ENCODE measurements around the gene ENG.
"Not testable (repeated sequence)": the region's sequence is repeated elsewhere in the genome, so short reads cannot be mapped to it uniquely, and the experiment has no call there.

The ENG gene

DNA sequence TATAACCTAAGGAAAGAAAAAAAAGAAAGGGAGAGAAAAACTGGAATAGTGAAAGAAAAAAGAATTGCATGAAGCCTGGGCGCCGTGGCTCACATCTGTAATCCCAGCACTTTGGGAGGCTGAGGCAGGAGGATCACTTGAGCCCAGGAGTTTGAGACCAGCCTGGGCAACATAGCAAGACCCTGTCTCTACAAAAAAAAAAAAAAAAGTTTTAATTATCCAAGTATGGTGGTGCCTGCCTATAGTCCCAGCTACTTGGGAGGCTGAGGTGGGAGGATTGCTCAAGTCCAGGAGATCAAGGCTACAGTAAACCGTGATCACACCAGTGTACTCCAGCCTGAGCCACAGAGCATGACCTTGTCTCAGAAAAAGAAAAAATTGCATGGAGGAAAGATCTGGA, 27.3 kb upstream of the ENG start:
- DNase-seq; in situ Hi-C loops (cut with MboI; ENCODE audit: low pct_unique_long_range_greater_than_20kb, low sequenced_read_pairs): not testable (repeated sequence)

DNA sequence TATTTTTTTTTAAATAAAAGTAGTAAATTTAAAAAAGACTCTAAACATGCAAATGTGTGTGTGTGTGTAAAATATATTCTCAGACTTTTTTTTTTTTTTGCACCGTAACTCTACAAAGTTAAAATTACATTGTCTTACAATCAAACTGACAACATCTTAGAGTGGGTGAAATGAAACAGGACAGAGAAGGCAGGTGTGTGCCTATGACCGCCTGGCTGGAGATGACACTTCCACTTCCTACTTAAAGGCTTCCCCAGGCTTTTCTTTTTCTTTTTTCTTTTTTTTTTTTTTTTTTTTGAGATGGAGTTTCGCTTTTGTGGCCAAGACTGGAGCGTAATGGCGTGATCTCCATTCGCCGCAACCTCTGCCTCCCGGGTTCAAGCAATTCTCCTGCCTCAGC, 25.7 kb upstream of the ENG start:
- DNase-seq, result no peak
- in situ Hi-C loops (cut with MboI; ENCODE audit: low pct_unique_long_range_greater_than_20kb, low sequenced_read_pairs), result no loop called here

GRCh38 chr9:127878652-127879390, 24.4 kb upstream of the ENG start:
- no peak for DNase-seq
- in situ Hi-C loops (cut with MboI; ENCODE audit: low pct_unique_long_range_greater_than_20kb, low sequenced_read_pairs), result no loop called here

- DNase-seq, result no peak
- in situ Hi-C loops (cut with MboI; ENCODE audit: low pct_unique_long_range_greater_than_20kb, low sequenced_read_pairs), result no loop called here
Measured at GRCh38 chr9:127878001-127878651, 23.7 kb upstream of the ENG start.

GRCh38 chr9:127877566-127877998, 23.1 kb upstream of the ENG start, which contains the start of gene AK1:
Gene AK1 (minus strand): TSS chr9:127877675. CDS start chr9:127874617, 3,058 bp downstream.
- in situ Hi-C loops (cut with MboI; ENCODE audit: low pct_unique_long_range_greater_than_20kb, low sequenced_read_pairs), result no loop called here
- DNase-seq, result no peak

GRCh38 chr9:127876764-127877562, 22.5 kb upstream of the ENG start:
- DNase-seq, result no peak
- in situ Hi-C loops (cut with MboI; ENCODE audit: low pct_unique_long_range_greater_than_20kb, low sequenced_read_pairs), result no loop called here

GRCh38 chr9:127876026-127876763, 21.7 kb upstream of the ENG start:
- in situ Hi-C loops (cut with MboI; ENCODE audit: low pct_unique_long_range_greater_than_20kb, low sequenced_read_pairs), result no loop called here
- DNase-seq, result no peak

DNA sequence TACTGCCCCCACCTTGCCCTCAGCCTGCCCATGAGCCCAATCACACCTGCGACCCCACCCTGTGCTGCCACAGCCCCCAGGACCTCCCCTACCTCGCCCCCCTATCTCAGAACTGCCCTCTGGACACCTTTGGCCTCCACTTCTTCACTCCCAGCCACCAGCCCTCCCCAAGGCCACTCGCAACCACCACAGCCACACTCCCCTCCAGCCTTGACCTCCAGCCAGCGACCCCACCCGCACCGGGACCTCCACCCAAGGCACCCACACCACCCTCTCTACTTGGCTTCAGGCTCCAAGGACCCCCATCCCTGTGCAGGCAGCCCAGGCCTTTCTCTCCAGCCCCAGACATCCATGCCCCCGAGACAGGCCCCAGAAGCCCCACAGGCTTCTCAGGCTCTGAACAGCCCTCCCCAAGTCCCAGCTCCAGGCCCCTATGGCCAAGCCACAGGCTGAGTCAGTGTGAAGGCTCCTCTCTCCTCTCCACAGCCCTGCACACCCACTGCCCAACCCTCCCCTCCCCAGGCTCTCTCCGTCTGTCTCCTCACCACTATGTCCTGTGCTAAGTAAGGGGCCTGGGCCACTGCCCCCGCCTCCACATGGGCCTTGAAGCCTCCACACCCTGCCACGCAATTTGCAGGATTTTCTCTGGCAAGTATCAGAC, 21.0 kb upstream of the ENG start:
- DNase-seq, result no peak
- in situ Hi-C loops (cut with MboI; ENCODE audit: low pct_unique_long_range_greater_than_20kb, low sequenced_read_pairs), result no loop called here

- DNase-seq, result no peak
- in situ Hi-C loops (cut with MboI; ENCODE audit: low pct_unique_long_range_greater_than_20kb, low sequenced_read_pairs), result no loop called here
Measured at GRCh38 chr9:127874301-127875221, 20.1 kb upstream of the ENG start.

DNA sequence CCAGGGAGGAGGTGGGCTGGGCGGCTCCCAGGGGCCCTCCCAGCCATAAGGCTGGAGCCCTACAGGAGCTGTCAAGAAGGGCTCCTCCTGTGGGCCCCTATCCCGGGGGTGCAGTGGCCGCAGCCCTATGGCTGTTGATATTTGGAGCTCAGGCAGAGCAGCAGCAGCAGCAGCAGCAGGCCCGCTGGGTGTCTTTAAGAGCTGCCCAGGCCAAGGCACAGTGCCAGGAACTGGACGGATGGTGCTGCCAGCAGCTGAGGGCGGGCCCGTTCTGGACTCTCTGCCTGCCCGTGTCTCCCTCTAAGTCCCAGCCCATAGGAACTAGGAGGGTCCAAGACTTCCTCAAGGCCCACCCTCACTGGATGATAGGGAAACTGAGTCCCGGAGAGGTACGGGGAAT, 19.4 kb upstream of the ENG start:
- in situ Hi-C loops (cut with MboI; ENCODE audit: low pct_unique_long_range_greater_than_20kb, low sequenced_read_pairs), result no loop called here
- DNase-seq, result no peak

GRCh38 chr9:127873223-127873691, 18.8 kb upstream of the ENG start:
- in situ Hi-C loops (cut with MboI; ENCODE audit: low pct_unique_long_range_greater_than_20kb, low sequenced_read_pairs), result no loop called here
- no peak for DNase-seq

DNA sequence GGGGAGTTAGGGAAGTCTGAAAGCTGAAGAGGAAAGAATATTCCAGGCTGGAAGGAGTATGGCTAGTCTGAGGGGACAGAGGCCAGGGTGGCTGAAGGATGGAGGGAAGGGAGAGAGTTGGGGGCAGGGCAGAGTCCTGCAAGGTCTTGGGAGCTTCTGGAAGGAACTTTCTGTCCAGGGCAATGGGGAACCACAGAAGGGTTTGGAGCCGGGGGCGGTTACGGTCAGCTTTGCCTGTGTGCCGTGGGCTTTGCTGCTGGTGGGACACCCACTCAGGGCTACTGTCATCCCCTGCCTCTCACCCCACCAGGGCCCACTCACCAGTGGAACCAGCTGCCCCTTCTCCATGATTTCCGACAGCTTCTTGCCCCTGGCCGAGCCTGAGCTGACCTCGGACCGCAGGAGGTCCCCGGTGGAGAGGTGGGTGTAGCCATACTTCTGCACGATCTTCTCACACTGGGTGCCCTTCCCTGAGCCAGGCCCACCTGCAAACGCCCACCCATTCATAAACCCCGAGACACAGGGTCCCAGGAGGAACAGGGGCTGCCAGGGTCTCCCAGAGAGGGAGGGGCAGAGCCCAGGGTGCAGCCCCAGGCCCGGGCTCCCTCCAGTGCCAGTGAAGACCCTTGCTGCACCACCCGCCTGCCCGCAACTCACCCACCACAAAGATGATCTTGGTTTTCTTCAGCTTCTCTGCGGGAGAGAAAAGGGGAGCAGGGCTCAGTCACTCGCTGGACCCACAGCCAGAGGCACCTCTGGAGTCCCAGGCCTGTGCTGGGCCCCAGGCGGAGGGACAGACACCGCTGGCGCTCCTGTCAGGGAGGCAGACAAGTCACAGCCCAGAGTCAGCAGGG, 18.1 kb upstream of the ENG start:
- in situ Hi-C loops (cut with MboI; ENCODE audit: low pct_unique_long_range_greater_than_20kb, low sequenced_read_pairs), result no loop called here
- no peak for DNase-seq

GRCh38 chr9:127871531-127871930, 17.1 kb upstream of the ENG start:
- in situ Hi-C loops (cut with MboI; ENCODE audit: low pct_unique_long_range_greater_than_20kb, low sequenced_read_pairs), result no loop called here
- DNase-seq, result no peak

DNA sequence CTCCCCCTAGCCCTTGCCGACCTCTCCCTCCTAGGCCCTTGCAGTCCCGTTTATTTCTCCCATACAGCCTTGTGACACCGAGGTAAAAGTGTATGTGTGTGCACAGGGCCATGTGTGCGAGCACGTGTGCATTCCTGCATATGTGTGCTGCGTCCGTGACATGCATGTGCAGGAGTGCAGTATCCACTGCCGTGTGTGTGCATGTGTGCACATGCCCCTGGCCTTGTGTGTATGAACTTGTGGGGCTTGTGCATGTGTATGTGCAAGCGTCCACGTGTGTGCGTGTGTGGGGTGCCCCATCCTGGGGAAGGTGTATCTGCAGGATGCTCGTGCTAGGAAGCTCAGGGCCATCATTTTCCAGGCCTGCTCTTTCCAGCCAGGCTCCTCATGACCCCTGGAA, 16.4 kb upstream of the ENG start:
- in situ Hi-C loops (cut with MboI; ENCODE audit: low pct_unique_long_range_greater_than_20kb, low sequenced_read_pairs), result no loop called here
- DNase-seq, result no peak

- DNase-seq; in situ Hi-C loops (cut with MboI; ENCODE audit: low pct_unique_long_range_greater_than_20kb, low sequenced_read_pairs): not testable (repeated sequence)
Measured at GRCh38 chr9:127870153-127870491, 15.7 kb upstream of the ENG start.

GRCh38 chr9:127869310-127870152, 15.1 kb upstream of the ENG start:
- in situ Hi-C loops (cut with MboI; ENCODE audit: low pct_unique_long_range_greater_than_20kb, low sequenced_read_pairs), result no loop called here
- peak; percentile 82 for DNase-seq
